ENCODE results near the gene HSD17B3. TPM values are rescaled to one million over a fixed set of nuclear protein-coding genes. Genes with fewer than 3 reads are reported as not detected.
"Not testable (repeated sequence)": the region's sequence is repeated elsewhere in the genome, so short reads cannot be mapped to it uniquely, and the experiment has no call there.

HSD17B3 gene
- total RNA-seq, 1 donor from 2014 or later: 1.3 TPM

DNA sequence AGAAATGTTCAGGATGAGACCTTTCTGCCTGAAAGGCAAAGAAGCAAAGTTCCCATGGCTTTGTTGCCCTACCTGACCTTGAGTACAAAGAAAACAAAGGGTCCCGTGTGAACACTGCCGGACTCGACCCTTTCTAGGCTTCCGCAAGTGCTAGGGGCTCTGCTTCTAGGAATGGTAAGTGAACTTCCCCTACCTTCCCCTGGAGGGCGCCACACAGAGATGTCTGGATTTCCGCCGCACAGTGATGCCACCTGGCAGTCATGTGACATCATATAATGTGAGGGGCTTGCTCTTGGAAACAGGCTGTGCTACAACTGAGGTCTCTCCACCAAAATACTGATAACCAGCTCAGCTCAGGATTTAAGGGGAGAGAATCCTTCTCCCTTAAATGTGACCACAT lies 56.6 kb downstream of the HSD17B3 start:
- ATAC-seq (ENCODE audit: poor library complexity) (no peak), DNase-seq (no peak)
- intact Hi-C loops (cut with DNase I): no loop called here

GRCh38 chr9:96243778-96244177 lies 58.2 kb downstream of the HSD17B3 start:
- DNase-seq (no peak), ATAC-seq (ENCODE audit: poor library complexity) (no peak)
- intact Hi-C loops (cut with DNase I): no loop called here

DNA sequence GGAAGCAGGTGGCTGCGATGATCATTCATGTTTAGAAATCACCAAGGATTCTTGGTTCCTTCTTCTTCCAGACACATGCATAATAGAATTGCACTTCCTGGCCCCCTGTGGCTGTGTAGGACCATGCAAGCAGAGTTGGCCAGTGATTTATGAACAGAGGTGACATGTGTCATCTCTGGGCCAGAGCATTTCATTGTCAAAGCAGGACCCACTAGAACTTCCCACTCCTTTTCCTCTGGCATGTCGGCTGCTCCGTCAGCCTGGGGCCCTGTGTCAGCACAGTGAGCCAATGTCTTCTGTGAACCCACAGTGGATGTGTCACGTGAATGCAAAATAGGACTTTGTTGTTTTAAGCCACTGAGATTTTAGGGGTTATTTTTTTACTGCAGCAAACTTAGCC lies 59.2 kb downstream of the HSD17B3 start:
- ATAC-seq (ENCODE audit: poor library complexity) (no peak), DNase-seq (no peak)
- intact Hi-C loops (cut with DNase I): no loop called here

DNA sequence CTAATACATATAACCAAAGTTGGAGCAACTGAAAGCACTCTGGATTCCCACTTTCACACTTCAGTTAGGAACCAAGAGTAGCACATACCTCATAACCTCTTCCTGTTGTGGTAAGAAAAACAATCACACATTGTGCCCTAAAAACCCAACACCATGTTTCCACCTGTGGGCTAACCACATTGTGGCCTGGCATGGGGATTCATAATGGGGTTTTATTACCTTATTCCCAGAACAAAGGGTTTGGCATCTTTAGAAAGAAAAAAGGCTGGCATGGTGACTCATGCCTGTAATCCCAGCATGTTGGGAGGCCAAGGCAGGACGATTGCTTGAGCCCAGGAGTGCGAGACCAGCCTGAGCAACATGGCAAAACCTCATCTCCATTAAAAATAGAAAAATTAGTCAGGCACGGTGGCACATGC lies 60.6 kb downstream of the HSD17B3 start:
- intact Hi-C loops (cut with DNase I): no loop called here
- DNase-seq (no peak), ATAC-seq (ENCODE audit: poor library complexity) (no peak)

- intact Hi-C loops (cut with DNase I): loop anchor here (10.0 kb wide), 1 partner anchor 428 kb away; no protein-coding TSS in a partner anchor
- peak; percentile 53 for ATAC-seq (ENCODE audit: poor library complexity)
Observed at GRCh38 chr9:96236854-96237550, 65.0 kb downstream of the HSD17B3 start.

DNA sequence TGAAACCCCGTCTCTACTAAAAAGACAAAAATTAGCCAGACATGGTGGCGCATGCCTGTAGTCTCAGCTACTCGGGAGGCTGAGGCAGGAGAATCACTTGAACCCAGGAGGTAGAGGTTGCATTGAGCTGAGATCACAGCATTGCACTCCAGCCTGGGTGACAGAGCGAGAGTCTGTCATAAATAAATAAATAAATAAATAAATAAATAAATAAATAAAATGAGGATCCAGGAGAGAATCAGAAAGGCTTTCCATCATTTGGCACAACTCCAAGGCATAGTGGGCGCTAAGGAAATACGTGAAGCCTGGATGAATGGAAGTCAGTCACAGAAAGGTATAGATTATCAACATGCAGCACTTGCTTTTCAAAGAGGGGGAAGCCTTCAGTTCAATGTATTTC lies 65.6 kb downstream of the HSD17B3 start:
- intact Hi-C loops (cut with DNase I): loop anchor here (10.0 kb wide), 1 partner anchor 428 kb away; no protein-coding TSS in a partner anchor
- not testable (repeated sequence) for DNase-seq; ATAC-seq (ENCODE audit: poor library complexity)

More at GRCh38 chr9:96236854-96237550, 65.0 kb downstream of the HSD17B3 start:
- DNase-seq: peak; percentile 72

- intact Hi-C loops (cut with DNase I): loop anchor here (2.0 to 10.0 kb wide), 2 partner anchors 84 to 432 kb away; no protein-coding TSS in a partner anchor
- ATAC-seq (ENCODE audit: poor library complexity) (peak; percentile 91), DNase-seq (peak; percentile 82)
Observed at GRCh38 chr9:96232539-96233241, 69.3 kb downstream of the HSD17B3 start.

GRCh38 chr9:96232164-96232538 lies 69.8 kb downstream of the HSD17B3 start:
- no peak for ATAC-seq (ENCODE audit: poor library complexity)
- intact Hi-C loops (cut with DNase I): loop anchor here (2.0 to 10.0 kb wide), 2 partner anchors 85 to 433 kb away; no protein-coding TSS in a partner anchor

DNA sequence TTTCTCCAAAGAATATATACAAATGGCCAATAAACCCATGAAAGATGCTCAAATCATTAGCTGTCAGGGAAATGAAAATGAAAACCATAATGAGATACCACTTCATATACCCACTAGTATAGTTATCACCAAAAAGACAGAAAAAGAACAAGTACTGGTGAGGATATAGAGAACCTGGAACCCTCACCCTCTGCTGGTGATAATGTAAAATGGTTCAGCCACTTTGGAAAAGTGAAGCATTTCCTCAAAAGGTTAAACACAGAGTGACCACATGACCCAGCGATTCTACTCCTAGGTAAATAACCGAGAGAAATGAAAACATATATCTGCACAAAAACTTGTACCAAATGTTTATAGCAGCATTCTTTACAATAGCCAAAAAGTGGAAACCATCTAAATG lies 72.0 kb downstream of the HSD17B3 start:
- ATAC-seq (ENCODE audit: poor library complexity): no peak
- DNase-seq: no peak
- intact Hi-C loops (cut with DNase I): loop anchor here (10.0 kb wide), 1 partner anchor 435 kb away; no protein-coding TSS in a partner anchor

More at GRCh38 chr9:96232164-96232538, 69.8 kb downstream of the HSD17B3 start:
- no peak for DNase-seq

DNA sequence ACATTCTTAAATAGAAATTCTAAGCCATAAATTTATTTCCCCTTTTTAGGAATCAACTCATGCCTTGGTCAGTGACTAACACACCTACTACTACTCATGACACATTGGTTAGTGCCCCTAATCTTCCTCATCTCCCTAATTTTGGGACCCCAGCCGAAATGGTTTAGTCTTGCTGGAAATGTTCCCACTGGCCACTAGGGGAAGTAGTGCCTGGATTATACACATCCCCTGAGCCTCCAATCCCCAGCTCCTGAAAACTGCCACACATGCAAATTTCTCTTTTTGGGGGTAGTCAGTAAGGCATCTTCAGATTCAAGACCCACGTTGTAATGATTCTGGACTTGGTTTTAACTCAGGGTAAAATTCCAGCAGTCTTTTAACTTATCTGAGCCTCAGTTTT lies 79.8 kb downstream of the HSD17B3 start:
- no peak for ATAC-seq (ENCODE audit: poor library complexity)
- intact Hi-C loops (cut with DNase I): no loop called here

DNA sequence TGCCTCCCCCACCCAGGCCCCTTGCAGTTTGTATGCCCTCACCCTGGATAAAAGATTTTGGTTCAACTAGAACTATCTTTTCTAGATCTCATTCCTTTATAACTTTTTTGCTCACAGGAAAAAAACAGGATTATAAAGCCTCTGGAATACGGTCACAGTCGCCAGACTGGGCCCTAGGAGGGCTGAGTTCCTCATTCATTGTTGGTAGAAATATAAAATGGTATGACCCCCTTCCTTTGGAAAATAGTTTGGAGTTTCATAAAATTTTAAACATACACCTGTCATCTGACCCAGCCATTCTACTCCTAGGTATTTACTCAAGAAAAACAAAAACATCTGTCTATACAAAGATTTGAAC lies 82.1 kb downstream of the HSD17B3 start:
- no peak for DNase-seq
- intact Hi-C loops (cut with DNase I): loop anchor here (10.0 kb wide), 1 partner anchor 495 kb away; no protein-coding TSS in a partner anchor
- ATAC-seq (ENCODE audit: poor library complexity): no peak

More for the DNA sequence above, 79.8 kb downstream of the HSD17B3 start:
- DNase-seq: no peak

DNA sequence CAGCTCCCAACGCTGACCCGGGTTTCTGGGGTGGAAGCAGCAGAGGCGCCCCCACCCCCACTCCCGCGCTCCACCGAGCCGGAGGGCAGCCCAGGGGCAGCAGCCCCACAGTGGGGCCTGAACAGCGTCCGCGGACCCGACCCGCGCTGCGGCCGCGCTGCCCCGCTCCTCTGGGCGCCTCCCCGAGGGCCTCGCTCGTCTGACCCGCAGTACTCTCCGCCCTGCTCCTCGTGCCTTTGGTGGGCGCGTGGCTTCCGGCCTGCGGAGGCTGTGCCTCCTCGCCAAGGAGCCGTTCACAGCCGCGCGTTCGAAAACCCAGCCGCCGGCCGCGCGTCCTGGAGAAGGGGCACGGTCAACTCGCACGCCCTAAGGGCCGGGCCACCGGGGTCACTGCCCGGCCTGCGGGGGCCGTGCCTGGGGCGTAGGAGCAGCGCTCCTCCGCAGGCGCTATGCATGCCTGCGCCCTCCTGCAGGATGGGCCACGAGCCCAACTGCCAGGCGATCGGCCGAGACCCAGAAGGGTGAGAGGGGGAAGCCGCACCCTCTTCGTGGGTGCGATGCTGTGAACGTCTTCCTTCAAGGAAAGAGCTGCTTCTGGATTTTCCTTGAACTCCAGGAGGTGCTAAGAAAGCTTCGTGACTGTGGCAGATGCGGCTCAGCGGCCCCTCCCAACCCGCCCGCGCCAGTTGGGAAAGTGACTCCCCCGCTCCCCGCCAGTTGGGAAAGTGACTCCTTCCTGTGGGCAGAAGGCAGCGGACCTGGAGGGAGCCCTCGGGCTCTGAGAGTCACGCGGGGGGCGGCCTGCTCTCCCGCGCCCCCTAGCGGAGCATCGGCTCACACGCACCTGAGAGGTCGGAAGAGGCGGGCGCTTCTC lies 82.7 kb downstream of the HSD17B3 start:
- peak; percentile 76 for DNase-seq
- peak; percentile 45 for ATAC-seq (ENCODE audit: poor library complexity)
- intact Hi-C loops (cut with DNase I): loop anchor here (10.0 kb wide), 1 partner anchor 494 kb away; no protein-coding TSS in a partner anchor

DNA sequence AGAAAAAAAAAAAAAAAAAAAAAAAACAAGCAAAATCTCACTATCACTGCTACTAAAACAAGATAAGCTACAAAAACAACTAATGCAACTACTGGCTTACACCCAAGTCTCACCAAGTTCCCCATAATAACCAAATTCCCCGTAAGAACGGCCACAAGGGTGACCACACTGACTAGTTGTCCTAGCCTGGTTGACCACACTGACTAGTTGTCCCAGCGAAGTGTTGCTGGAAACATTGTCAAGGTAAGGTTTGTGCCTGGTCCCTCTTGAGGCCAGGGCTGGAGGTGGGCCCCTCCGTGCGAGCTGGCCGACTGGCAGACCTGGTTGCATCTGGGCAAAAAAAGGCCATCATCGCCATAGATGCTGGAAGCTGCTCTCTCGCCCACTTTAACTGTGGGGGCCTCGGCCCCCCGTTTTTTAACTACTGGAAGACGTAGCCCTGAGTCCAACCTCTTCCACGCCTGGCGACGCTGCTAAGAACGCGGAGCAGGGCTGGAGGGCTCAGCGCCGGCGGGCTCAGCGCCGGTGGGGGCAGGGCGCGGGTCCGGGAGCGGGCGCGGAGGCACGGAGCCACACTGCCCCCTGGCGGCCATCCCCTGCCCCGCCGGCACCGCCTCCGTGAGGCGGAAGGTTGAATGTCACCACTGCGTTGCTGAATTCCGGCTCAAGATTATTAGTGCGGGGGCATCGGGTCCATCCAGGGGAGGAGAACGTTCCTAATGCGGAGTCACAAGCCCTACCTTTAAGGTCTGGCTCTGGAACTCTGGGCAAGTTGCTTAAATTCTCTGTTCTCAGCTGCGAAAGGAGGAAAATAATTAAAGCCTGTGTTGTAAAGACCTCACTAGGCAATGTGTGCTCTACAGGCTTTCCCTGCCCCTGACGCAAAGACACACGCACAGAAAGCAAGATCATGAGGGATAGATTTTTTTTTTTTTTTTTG lies 84.0 kb downstream of the HSD17B3 start:
- intact Hi-C loops (cut with DNase I): loop anchor here (10.0 kb wide), 1 partner anchor 493 kb away; no protein-coding TSS in a partner anchor
- ATAC-seq (ENCODE audit: poor library complexity) (peak; percentile 97), DNase-seq (peak; percentile 87)

DNA sequence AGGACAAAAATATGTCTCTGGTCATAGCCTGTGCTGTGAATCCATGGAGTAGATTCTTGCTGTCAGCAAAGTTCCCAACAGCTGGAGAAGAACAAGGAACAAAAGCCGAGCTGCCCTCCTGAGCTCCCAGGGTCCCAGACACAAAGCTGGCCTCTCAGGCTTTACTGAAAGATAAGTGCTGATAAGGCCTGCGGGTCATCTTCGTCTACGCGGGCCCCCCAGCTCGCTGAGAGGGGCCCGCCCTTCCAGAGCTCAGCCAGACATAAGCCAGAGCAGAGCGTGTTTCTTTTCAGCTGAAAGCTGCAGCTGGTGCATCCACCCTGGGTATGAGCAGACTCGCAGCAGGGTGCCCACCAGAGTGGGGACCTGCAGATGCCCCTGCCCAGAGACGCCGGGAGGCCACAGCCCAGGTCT lies 84.7 kb downstream of the HSD17B3 start:
- DNase-seq (peak; percentile 52), ATAC-seq (ENCODE audit: poor library complexity) (peak; percentile 35)
- intact Hi-C loops (cut with DNase I): loop anchor here (10.0 kb wide), 1 partner anchor 492 kb away; no protein-coding TSS in a partner anchor

DNA sequence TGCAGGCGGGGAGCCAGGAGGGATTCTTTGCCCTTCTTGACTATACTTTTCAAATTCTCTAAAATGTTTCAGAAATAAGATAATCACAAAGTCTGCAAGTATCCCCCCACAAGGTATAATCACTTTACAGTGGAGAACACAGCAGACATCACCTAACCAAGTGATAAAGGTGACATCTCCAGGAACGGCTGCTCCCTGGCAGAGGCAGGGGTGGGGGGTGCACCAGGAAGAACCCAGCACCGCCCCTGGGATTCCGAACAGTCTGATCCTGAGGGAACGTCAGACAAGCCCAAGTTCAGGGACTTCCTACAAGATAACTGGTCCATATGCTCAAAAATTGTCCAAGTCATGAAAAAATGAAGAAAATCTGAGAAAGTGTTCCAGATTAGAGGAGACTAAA lies 85.4 kb downstream of the HSD17B3 start:
- intact Hi-C loops (cut with DNase I): loop anchor here (10.0 kb wide), 1 partner anchor 492 kb away; no protein-coding TSS in a partner anchor
- no peak for DNase-seq

DNA sequence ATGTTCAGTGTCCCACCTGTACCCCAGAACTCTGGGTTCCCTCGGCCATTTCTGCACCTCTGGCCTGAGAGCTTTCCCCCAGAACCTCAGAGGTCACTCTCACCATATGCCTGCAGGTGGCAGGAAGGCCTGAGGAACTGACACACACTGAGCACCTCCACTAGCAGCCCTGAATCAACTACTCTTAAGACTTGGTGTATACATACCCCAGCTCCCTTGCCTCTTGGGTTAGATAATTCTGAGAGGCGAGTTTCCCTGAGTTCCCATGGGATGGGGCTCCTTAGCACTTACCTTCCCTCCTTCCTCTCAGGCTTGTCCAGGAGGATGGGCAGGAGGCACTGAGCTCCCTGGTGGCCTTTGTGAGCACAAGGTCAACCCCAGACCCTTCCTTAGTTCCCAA lies 86.1 kb downstream of the HSD17B3 start:
- ATAC-seq (ENCODE audit: poor library complexity): no peak
- DNase-seq: no peak
- intact Hi-C loops (cut with DNase I): loop anchor here (10.0 kb wide), 1 partner anchor 491 kb away; no protein-coding TSS in a partner anchor

More for the DNA sequence above, 85.4 kb downstream of the HSD17B3 start:
- ATAC-seq (ENCODE audit: poor library complexity): no peak

GRCh38 chr9:96214635-96215034 lies 87.3 kb downstream of the HSD17B3 start:
- ATAC-seq (ENCODE audit: poor library complexity): no peak
- no peak for DNase-seq
- intact Hi-C loops (cut with DNase I): loop anchor here (10.0 kb wide), 1 partner anchor 490 kb away; no protein-coding TSS in a partner anchor
